IMR-90 (cell line): ENCODE data around the gene ITGB1. TPM values are rescaled to one million over a fixed set of nuclear protein-coding genes. Genes with fewer than 3 reads are reported as not detected.

Experiments
- ATAC-seq: fragments of 200-7000 bp; cut with Tn5 transposase; 2 replicates; pipeline ENCODE4 v1.9.1; 2020; ENCODE audit warnings: low read depth, mild to moderate bottlenecking, moderate library complexity
- BruUV-seq: library from RNA; stranded (reverse); fragments of 400-500 nt; replicated peaks from 2 replicates; lab custom pipeline; 2021; lab: Mats Ljungman, UMichigan
- CTCF ChIA-PET: fragments of 300-600 bp; formaldehyde crosslinking; extraction: SDS; loops from one replicate; lab custom pipeline; 2021; ENCODE audit warnings: antibody characterized with exemption; lab: Yijun Ruan, JAX
- POLR2A ChIA-PET: fragments of 300-600 bp; sonication (Branson Sonifier 250); formaldehyde crosslinking; loops from one replicate; lab custom pipeline; 2022; ENCODE audit warnings: antibody characterized with exemption; ENCODE audit not compliant: unreplicated experiment; lab: Charles Lee
- DNase-seq: peaks from one replicate; pipeline ENCODE4 v3.0.0; 2013
- H2AFZ ChIP-seq: replicated peaks from 2 replicates; pipeline ENCODE3; 2013; ENCODE audit warnings: low read length, mild to moderate bottlenecking; ENCODE audit not compliant: poor library complexity
- H2AK5ac ChIP-seq: 2 replicates; pipeline ENCODE4 v1.6.1; 2013; ENCODE audit warnings: low read depth, low read length, inconsistent platforms
- H2AK9ac ChIP-seq: replicated peaks from 2 replicates; pipeline ENCODE3; 2013; ENCODE audit warnings: mild to moderate bottlenecking, low read depth, low read length, moderate library complexity; ENCODE audit not compliant: poor library complexity
- H2BK120ac ChIP-seq: 2 replicates; pipeline ENCODE4 v1.6.1; 2013; ENCODE audit warnings: low read depth, low read length, inconsistent platforms
- H2BK15ac ChIP-seq: 3 replicates; pipeline ENCODE4 v1.6.1; 2013; ENCODE audit warnings: low read depth, low read length, inconsistent platforms
- H2BK20ac ChIP-seq: 2 replicates; pipeline ENCODE4 v1.6.1; 2013; ENCODE audit warnings: low read depth, mild to moderate bottlenecking, inconsistent platforms, low read length, moderate library complexity
- H2BK5ac ChIP-seq: 2 replicates; pipeline ENCODE4 v1.6.1; 2013; ENCODE audit warnings: mild to moderate bottlenecking, low read depth, low read length, inconsistent platforms; ENCODE audit not compliant: poor library complexity, severe bottlenecking
- H3K14ac ChIP-seq: replicated peaks from 2 replicates; pipeline ENCODE4 v1.6.1; 2013; ENCODE audit warnings: low read depth, low read length, inconsistent platforms
- H3K18ac ChIP-seq: 2 replicates; pipeline ENCODE4 v1.6.1; 2013; ENCODE audit warnings: low read depth, low read length, control low read depth
- H3K23ac ChIP-seq: 2 replicates; pipeline ENCODE4 v1.6.1; 2013; ENCODE audit warnings: low read depth, low read length, inconsistent platforms
- H3K27ac ChIP-seq: 2 replicates; pipeline ENCODE4 v1.5.1; 2013; ENCODE audit warnings: mild to moderate bottlenecking, control low read depth, low read length; ENCODE audit not compliant: insufficient read depth
- H3K27me3 ChIP-seq: 2 replicates; pipeline ENCODE4 v1.6.1; 2013; ENCODE audit warnings: low read length; ENCODE audit not compliant: control insufficient read depth, insufficient read depth
- H3K36me3 ChIP-seq: 2 replicates; pipeline ENCODE4 v1.6.1; 2013; ENCODE audit warnings: low read length, mixed read lengths; ENCODE audit not compliant: control insufficient read depth, insufficient read depth
- H3K4ac ChIP-seq: 2 replicates; pipeline ENCODE4 v1.6.1; 2013; ENCODE audit warnings: low read depth, low read length, inconsistent platforms
- H3K4me1 ChIP-seq: 2 replicates; pipeline ENCODE4 v1.6.1; 2013; ENCODE audit warnings: low read length, mixed read lengths; ENCODE audit not compliant: control insufficient read depth, insufficient read depth
- H3K4me2 ChIP-seq: 2 replicates; pipeline ENCODE4 v1.6.1; 2013; ENCODE audit warnings: low read depth, mild to moderate bottlenecking, control low read depth, low read length, moderate library complexity
- H3K4me3 ChIP-seq: 2 replicates; pipeline ENCODE4 v1.5.1; 2013; ENCODE audit warnings: low read depth, mild to moderate bottlenecking, control low read depth, low read length, moderate library complexity; ENCODE audit not compliant: insufficient read depth
- H3K56ac ChIP-seq: 2 replicates; pipeline ENCODE4 v1.6.1; 2013; ENCODE audit warnings: low read length, inconsistent platforms; ENCODE audit not compliant: insufficient read depth; ENCODE audit errors: extremely low read depth
- H3K79me1 ChIP-seq, 2 experiments: 2 replicates each; pipeline ENCODE4 v1.6.1; 2013; ENCODE audit warnings: low read length in 2 of 2, inconsistent platforms in 1 of 2, low read depth in 1 of 2
- H3K9ac ChIP-seq: 2 replicates; pipeline ENCODE4 v1.6.1; 2013; ENCODE audit warnings: low read depth, low read length, control low read depth
- H3K9me1 ChIP-seq: 2 replicates; pipeline ENCODE4 v1.6.1; 2013; ENCODE audit warnings: low read length, inconsistent platforms; ENCODE audit not compliant: insufficient read depth
- H3K9me3 ChIP-seq: 2 replicates; pipeline ENCODE4 v1.6.1; 2013; ENCODE audit warnings: low read length; ENCODE audit not compliant: control insufficient read depth, insufficient read depth
- H4K20me1 ChIP-seq: 2 replicates; pipeline ENCODE4 v1.6.1; 2013; ENCODE audit warnings: low read length, inconsistent platforms; ENCODE audit not compliant: insufficient read depth
- H4K5ac ChIP-seq: 2 replicates; pipeline ENCODE4 v1.6.1; 2013; ENCODE audit warnings: mild to moderate bottlenecking, low read depth, low read length, control low read depth
- H4K8ac ChIP-seq, 2 experiments: 2 replicates each; pipeline ENCODE4 v1.6.1; 2013; ENCODE audit warnings: low read depth in 2 of 2, low read length in 2 of 2, control low read depth in 1 of 2, inconsistent platforms in 1 of 2
- H4K91ac ChIP-seq: 2 replicates; pipeline ENCODE4 v1.6.1; 2013; ENCODE audit warnings: low read depth, low read length, inconsistent platforms; ENCODE audit not compliant: insufficient read depth
- BHLHE40 ChIP-seq: fragments of 150-350 bp; IDR thresholded peaks from 2 replicates; pipeline ENCODE4 v1.6.1; 2016; ENCODE audit warnings: mild to moderate bottlenecking, low read depth, low read length
- CTCF ChIP-seq: conservative IDR thresholded peaks from 2 replicates; pipeline ENCODE4 v1.5.1; 2012; ENCODE audit warnings: mild to moderate bottlenecking, low read depth, low read length, improper control_type of control experiment
- ELK1 ChIP-seq: fragments of 150-350 bp; IDR thresholded peaks from 2 replicates; pipeline ENCODE4 v1.6.1; 2016; ENCODE audit warnings: low read depth, mild to moderate bottlenecking, low read length, moderate library complexity, borderline replicate concordance
- MAFK ChIP-seq: IDR thresholded peaks from 2 replicates; pipeline ENCODE4 v1.6.1; 2012; ENCODE audit warnings: low read depth, low read length, improper control_type of control experiment
- MAZ ChIP-seq: IDR thresholded peaks from 2 replicates; pipeline ENCODE4 v1.6.1; 2012; ENCODE audit warnings: low read depth, mild to moderate bottlenecking, low read length, improper control_type of control experiment, moderate library complexity, borderline replicate concordance
- MXI1 ChIP-seq: IDR thresholded peaks from 2 replicates; pipeline ENCODE4 v1.6.1; 2012; ENCODE audit warnings: low read depth, mild to moderate bottlenecking, low read length, moderate library complexity, borderline replicate concordance
- NFE2L2 ChIP-seq: fragments of 150-350 bp; IDR thresholded peaks from 2 replicates; pipeline ENCODE4 v1.6.1; 2016; ENCODE audit warnings: low read depth, mild to moderate bottlenecking, low read length
- RCOR1 ChIP-seq: IDR thresholded peaks from 2 replicates; pipeline ENCODE4 v1.6.1; 2012; ENCODE audit warnings: mild to moderate bottlenecking, low read length, improper control_type of control experiment; ENCODE audit not compliant: insufficient replicate concordance
- SMC3 ChIP-seq: fragments of 150-350 bp; IDR thresholded peaks from 2 replicates; pipeline ENCODE4 v1.6.1; 2016; ENCODE audit warnings: low read depth, mild to moderate bottlenecking, antibody characterized with exemption, low read length, moderate library complexity
- USF2 ChIP-seq: fragments of 150-350 bp; IDR thresholded peaks from 2 replicates; pipeline ENCODE4 v1.6.1; 2017; ENCODE audit warnings: mild to moderate bottlenecking, antibody characterized with exemption, low read length, low read depth
- WGBS, 2 experiments: methylation state at CpG; one replicate each; pipeline versions ENCODE4 v1.1.5 to v1.1.7; 2013; ENCODE audit warnings: missing lambda C conversion rate in 2 of 2; ENCODE audit not compliant: insufficient read length in 1 of 2; ENCODE audit errors: extremely low coverage in 2 of 2; 5-methylcytosine and 5-hydroxymethylcytosine counted together
- dilution Hi-C: fragments of 300-500 bp; cut with HindIII; formaldehyde crosslinking; loops from one replicate; pipeline ENCODE4 v1.14.3; 2018; ENCODE audit warnings: low sequenced_read_pairs; ENCODE audit not compliant: unreplicated experiment
- in situ Hi-C: fragments of 300-500 bp; cut with MboI; formaldehyde crosslinking; loops from 3 replicates; pipeline ENCODE4 v1.14.3; 2019; ENCODE audit warnings: low sequenced_read_pairs, inconsistent platforms, mixed read lengths
- intact Hi-C: fragments of 100-400 bp; cut with micrococcal nuclease; formaldehyde crosslinking; loops from 2 replicates; pipeline ENCODE4 v1.10.0; 2022
- polyA plus RNA-seq, 3 experiments: library from polyadenylated mRNA; depleted of rRNA; stranded (reverse); fragments of >200 nt; gene quantifications; 2 replicates each; pipeline ENCODE4 v1.2.3, GENCODE V29; 2012; ENCODE audit warnings: low replicate concordance in 1 of 3
- total RNA-seq: library from RNA; depleted of rRNA; stranded (reverse); fragments of >200 nt; gene quantifications from 2 replicates; pipeline ENCODE4 v1.2.3, GENCODE V29; 2012

Gene ITGB1
- total and polyA plus RNA-seq, 2 of the 4 experiments (the other 2 are of a cell fraction): 1,331 to 2,066 TPM

- intact Hi-C loops (no loop called here), dilution Hi-C loops (no loop called here), in situ Hi-C loops (no loop called here)
- Histone ChIP-seq H4K5ac (no peak overlapping the region), H2BK20ac (no peak overlapping the region), H2AK5ac (no peak overlapping the region), H3K4me3 (no peak overlapping the region), H3K9me3 (no peaks in the 10 kb centered on the region), H4K20me1 (no peaks in the 10 kb centered on the region), H3K14ac (no peak overlapping the region), H2AFZ (no peak overlapping the region), H3K9ac (no peak overlapping the region), H2BK120ac (no peak overlapping the region), H4K8ac (no peak overlapping the region), H3K4ac (no peak overlapping the region), H3K9me1 (peaks cover 4% of the 10 kb centered on the region; the same call in 1 of the 2 replicates), H3K4me1 (no peaks in the 10 kb centered on the region), H3K36me3 (peaks cover 2% of the 10 kb centered on the region), H3K79me1 (0 out of 4 replicates have a peak, but pooled peaks cover 0 to 3% of the 10 kb centered on the region in 2 experiments), H3K4me2 (no peak overlapping the region), H3K18ac (no peak overlapping the region), H3K56ac (no peak overlapping the region), H2AK9ac (no peak overlapping the region), H3K23ac (no peak overlapping the region), H4K91ac (no peak overlapping the region), H3K27me3 (no peaks in the 10 kb centered on the region), H2BK15ac (no peak overlapping the region), H3K27ac (no peak overlapping the region), H2BK5ac (no peak overlapping the region)
- 67% methylated on average over 1 of the region's 7 CpGs; no CpG with 5 or more reads in 1 of the 2 experiments for WGBS, 2 experiments
- no peak for TF ChIP-seq MXI1
- no peak for TF ChIP-seq NFE2L2
- no peak for TF ChIP-seq BHLHE40
- TF ChIP-seq MAFK: no peak
- no peak for TF ChIP-seq SMC3
- TF ChIP-seq RCOR1: no peak
- TF ChIP-seq ELK1: no peak
- TF ChIP-seq MAZ: no peak
- TF ChIP-seq CTCF: no peak
- no peak for TF ChIP-seq USF2
- CTCF ChIA-PET: no interaction called here
- DNase-seq (no peak), ATAC-seq (no peak)
- BruUV-seq: no TSS peak
- POLR2A ChIA-PET: no interaction called here
These were observed 70.5 kb downstream of the ITGB1 start for GRCh38 chr10:32887481-32887880.
